ENCODE results near the gene ALAD.

The ALAD gene

GRCh38 chr9:113428062-113428615, 27.1 kb upstream of the ALAD start:
- no peak overlapping the region for H3K4me3 ChIP-seq (ENCODE audit: low read depth, low read length)
- in situ Hi-C loops (cut with HindIII; ENCODE audit: low sequenced_read_pairs) = no loop called here
- DNase-seq (ENCODE audit: low read depth, low spot score) = peak; percentile 19
- TF ChIP-seq CTCF (IDR thresholded peaks at IDR 0.05; ENCODE audit: low read depth, low read length) = no peak

- DNase-seq (ENCODE audit: low read depth, low spot score) = no peak
- in situ Hi-C loops (cut with HindIII; ENCODE audit: low sequenced_read_pairs) = no loop called here
- TF ChIP-seq CTCF (IDR thresholded peaks at IDR 0.05; ENCODE audit: low read depth, low read length) = no peak
Observed at GRCh38 chr9:113427629-113428028, 26.5 kb upstream of the ALAD start.

GRCh38 chr9:113426701-113427100, 25.6 kb upstream of the ALAD start:
- H3K4me3 ChIP-seq (ENCODE audit: low read depth, low read length) = no peak overlapping the region
- DNase-seq (ENCODE audit: low read depth, low spot score) = no peak
- in situ Hi-C loops (cut with HindIII; ENCODE audit: low sequenced_read_pairs) = no loop called here
- TF ChIP-seq CTCF (IDR thresholded peaks at IDR 0.05; ENCODE audit: low read depth, low read length) = no peak

More at GRCh38 chr9:113427629-113428028, 26.5 kb upstream of the ALAD start:
- H3K4me3 ChIP-seq (ENCODE audit: low read depth, low read length) = no peak overlapping the region

- H3K4me3 ChIP-seq (ENCODE audit: low read depth, low read length) = no peak overlapping the region
- no peak for TF ChIP-seq CTCF (IDR thresholded peaks at IDR 0.05; ENCODE audit: low read depth, low read length)
- no peak for DNase-seq (ENCODE audit: low read depth, low spot score)
- in situ Hi-C loops (cut with HindIII; ENCODE audit: low sequenced_read_pairs) = no loop called here
Observed at GRCh38 chr9:113425072-113425471, 24.0 kb upstream of the ALAD start.

- TF ChIP-seq CTCF (IDR thresholded peaks at IDR 0.05; ENCODE audit: low read depth, low read length) = no peak
- H3K4me3 ChIP-seq (ENCODE audit: low read depth, low read length) = no peak overlapping the region
- in situ Hi-C loops (cut with HindIII; ENCODE audit: low sequenced_read_pairs) = loop anchor here (25.0 kb wide), 1 partner anchor 241 kb away; no protein-coding TSS in a partner anchor
- DNase-seq (ENCODE audit: low read depth, low spot score) = no peak
Observed at GRCh38 chr9:113421726-113422125, 20.6 kb upstream of the ALAD start.

- DNase-seq (ENCODE audit: low read depth, low spot score) = no peak
- in situ Hi-C loops (cut with HindIII; ENCODE audit: low sequenced_read_pairs) = loop anchor here (25.0 kb wide), 1 partner anchor 245 kb away; no protein-coding TSS in a partner anchor
- no peak overlapping the region for H3K4me3 ChIP-seq (ENCODE audit: low read depth, low read length)
- no peak for TF ChIP-seq CTCF (IDR thresholded peaks at IDR 0.05; ENCODE audit: low read depth, low read length)
Observed at GRCh38 chr9:113417370-113417769, 16.3 kb upstream of the ALAD start.
